Activated CD8-positive, alpha-beta memory T cell treated with anti-CD3 and anti-CD28 coated beads for 1 hour (primary cell): ENCODE measurements around the gene TMEM128.

Source experiments
- DNase-seq, 2 donors: peaks; one replicate each; pipeline ENCODE4 v3.0.0-alpha.2; 2020; ENCODE audit warnings: low read depth in 1 of 2; ENCODE audit errors: extremely low read depth in 1 of 2

Gene TMEM128, protein sequence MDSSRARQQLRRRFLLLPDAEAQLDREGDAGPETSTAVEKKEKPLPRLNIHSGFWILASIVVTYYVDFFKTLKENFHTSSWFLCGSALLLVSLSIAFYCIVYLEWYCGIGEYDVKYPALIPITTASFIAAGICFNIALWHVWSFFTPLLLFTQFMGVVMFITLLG

DNA sequence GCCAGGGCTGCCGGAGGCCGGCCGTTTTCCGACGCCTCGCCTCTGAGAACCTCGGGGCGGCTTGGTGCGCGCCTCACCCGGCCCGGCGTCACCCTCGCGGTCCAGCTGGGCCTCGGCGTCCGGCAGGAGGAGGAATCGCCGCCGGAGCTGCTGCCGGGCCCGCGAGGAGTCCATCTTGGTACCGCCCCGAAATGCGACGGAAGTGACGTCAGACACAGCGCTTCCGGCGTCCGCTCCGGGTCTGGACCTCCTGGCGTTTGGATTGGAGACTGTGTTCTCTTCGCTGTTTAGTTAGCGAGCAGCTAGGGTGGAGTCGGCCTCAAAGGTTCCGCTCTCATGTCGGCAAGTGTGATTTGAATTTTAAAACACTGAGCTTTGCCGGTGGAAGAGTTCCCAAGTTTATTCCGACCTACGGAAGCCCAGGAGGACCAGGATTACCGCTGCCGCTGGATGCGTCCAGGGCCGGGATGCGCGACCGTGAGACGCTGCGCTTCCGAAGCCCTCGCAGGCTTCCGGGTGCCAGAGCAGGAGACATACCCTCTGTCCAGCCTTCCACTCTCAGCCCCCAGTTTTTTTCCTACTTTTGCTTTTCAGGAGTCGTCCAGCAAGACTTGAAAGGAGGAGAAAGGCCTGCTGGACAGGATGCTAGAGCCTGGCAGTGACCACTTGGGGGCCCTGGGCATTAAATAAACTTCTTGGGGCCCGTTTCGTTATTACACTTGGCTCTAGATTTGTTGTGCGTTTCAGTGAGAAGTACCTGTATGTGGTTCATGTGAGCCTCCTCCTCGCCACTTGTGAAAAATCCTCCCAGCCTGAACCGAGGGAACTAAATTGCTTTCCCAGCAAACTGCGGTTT is at the start of gene TMEM128:
Gene TMEM128, minus strand, starts transcription at position 195 of the 856 bp plus-strand sequence. Its CDS starts 21 bp downstream, at position 174.
- DNase-seq: peak; percentile 80 to 83

DNA sequence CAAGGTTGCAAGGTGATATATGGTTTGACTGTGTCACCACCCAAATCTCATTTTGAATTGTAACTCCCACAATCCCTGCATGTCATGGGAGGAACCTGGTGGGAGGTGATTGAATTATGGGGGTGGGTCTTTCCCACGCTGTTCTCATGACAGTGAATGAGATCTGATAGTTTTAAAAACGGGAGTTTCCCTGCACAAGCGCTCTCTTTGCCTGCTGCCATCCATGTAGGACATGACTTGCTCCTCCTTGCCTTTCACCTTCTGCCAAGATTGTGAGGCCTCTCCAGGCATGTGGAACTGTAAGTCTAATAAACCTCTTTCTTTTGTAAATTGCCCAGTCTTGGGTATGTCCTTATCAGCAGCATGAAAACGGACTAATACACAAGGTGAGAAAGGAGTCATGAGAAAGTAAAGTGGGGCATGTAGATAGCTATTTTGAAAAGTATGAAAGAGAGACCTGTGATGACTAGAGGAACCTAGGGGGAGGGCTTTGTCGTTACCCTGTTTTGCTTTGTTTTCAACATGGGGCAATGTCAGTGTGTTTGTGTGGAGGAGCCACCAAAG is 48.3 kb upstream of the TMEM128 start:
- no peak for DNase-seq

DNA sequence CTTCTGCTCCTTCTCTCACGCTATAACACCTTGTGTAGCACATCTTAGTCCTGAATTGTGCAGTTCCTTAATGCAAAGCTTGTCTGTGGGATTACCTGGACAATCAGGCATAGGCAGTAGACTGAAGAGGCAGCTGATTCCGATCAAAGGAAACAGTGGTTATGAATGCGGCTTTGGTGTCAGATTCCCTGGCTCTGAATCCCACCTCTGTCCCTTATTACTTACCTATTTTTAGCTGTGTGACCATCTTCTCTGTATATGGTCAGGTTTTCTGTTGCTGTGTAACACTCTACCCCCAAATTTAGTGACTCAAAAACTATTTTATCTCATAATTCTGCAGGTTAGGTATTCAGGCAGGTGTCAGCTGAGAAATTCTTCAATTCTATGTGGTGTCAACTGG is 45.3 kb upstream of the TMEM128 start:
- DNase-seq: no peak

DNA sequence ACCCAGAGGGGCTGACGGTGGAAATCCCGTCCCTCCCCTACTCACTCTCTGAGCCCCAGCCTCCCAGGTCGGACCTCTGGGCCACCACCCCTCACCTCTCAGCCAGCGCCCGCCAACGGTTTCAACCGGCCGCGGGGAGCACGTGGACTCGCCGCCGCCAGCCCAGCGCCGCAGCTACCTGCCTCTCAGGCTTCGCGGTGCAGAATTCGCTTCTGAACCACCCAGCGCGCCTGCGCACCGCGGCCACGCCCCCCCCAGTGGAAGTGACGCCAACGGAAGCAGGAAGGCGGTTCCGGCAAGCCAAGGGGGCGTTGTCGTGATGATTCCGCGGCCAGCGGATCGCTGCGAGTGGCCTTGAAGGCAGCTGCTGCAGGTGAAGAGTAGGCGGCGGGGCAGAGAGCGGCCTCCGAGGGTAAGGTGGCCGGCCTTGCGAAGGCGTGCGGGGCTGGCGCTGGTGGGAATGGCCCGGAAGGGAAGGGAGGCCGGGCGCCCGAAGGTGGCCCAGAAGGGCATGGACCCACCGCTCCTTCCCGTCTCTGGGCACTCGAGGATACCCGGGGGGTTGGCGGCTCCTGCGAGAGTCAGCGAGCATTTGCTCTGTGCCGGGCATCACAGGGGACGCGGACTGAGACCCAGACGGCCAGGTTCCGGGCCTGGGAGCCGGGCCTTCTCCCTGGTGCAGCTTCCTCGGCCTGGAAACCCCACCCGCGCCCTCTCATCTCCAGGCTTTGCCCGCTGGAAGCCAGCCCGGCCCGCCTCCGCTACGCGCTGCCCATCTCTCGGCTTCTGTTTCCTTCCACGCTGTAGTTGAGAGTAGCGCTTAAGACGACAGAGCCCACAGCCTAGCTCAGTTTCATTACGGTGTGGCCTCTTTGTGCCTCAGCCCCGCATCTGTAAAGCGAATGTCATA is 42.2 kb upstream of the TMEM128 start, which contains the start of the genes LYAR and ZBTB49:
Gene LYAR, minus strand, starts transcription at position 214 of the 910 bp plus-strand sequence. CDS start 6,412 bp downstream, outside the sequence.
Gene ZBTB49, plus strand, starts transcription at position 311 of the 910 bp plus-strand sequence. CDS start 9,695 bp downstream, outside the sequence.
- peak; percentile 87 to 97 for DNase-seq

DNA sequence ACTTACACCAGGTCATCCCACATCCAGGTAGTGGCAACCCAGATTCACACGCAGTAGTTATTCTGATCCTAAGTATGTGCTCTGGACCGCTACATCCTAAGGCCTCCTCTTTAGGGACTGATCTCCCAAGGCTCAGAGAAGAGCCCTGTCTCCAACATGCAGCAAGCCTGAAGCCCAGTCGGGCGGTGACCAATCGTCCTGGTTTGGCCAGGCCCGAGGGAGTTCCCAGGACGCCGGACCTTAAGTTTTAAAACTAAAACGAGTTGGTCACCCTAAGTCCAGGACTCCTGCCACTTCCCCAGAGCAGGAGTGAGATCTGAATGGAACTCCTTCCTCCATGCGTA is 41.5 kb upstream of the TMEM128 start:
- DNase-seq: no peak

DNA sequence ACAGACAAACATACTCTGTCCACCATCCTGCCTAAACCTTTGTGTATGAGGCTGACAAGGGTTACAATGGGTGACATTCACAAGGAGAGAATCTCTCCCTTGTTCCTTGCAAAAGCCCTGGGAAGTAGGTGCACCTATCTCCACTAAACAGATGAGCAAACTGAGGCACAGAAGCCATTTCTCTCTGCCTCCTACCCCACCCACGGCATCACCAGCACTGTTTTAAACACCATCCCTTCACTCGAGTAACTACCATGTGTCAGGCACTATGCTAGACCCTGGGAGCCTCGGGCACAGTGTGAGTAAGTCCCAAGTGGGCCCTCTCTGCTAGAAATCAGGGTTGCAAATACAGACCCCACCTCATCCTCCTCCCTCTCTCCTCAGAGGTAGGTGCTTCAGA is 41.0 kb upstream of the TMEM128 start:
- DNase-seq: no peak

DNA sequence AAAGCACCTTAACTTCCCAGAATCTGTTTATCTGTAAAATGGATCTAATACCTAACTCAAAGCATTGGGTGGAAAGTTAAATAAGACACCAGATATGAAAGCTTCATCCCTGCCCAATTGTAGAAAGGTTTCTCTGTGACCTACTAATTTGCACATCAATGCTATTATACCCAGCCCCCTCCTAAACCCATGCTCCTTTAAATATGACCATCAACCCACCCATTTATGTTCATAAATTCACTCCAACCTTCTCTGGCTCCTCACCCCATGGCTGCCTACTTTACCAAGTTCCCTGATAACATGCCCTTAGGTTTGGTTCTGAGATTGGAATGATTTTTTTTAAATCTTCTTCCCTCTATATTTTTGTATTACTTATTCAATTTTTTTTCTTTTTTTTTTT is 40.1 kb upstream of the TMEM128 start:
- DNase-seq: no peak

DNA sequence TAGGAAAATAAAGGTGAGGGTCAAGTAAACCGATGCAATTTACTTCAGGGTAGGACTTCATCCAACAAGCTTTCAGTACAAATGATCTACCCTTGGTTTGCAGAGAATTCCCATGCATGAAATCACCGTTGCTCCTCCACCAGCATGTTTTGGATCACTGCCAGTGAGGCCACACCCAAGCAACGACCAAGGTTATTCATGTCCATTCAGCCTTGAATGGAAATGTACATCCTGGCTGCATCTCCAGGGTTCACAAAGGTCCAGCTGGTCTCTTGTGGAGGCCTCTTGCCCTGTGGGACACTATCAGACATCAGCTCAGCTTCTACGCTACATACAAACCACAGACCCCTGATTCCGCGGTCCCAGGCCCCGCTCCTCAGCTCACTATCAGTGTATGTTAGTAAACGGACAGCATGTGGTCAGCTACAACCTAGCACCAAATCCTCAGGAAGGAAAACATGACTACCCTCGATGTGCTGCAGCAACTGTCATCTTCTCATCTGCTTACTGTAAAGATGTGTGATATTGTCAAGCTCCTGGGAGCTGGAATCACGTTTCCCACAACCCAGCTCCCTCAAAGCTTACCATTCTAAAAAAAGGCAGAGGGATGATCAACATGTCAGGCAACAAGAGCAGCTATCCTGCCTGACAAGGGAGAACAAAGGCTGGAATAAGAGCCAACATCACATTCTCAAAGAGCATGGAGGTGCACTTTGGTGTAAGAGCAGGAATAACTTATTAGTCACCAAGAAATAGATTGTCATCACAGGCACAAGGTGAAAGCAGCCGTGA is 37.0 kb upstream of the TMEM128 start:
- DNase-seq: no peak

DNA sequence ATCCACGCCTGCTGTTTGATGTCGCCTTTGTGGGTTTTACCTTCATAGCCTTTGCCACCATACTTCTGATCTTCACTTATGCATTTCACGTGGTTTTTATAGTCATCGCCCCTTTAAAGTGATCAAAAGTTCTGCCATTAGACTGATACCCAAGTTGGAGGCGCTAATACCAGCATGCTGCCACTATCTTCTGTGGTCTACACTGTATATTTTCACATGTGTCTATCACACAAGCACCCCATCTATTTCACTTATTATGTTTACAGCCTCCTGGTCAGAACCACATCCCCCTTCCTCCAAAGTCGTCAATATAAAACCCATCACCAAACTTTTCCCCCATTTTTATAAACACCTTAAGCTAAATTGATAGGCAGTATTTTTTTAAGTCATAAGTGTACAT is 33.8 kb upstream of the TMEM128 start:
- DNase-seq: no peak

DNA sequence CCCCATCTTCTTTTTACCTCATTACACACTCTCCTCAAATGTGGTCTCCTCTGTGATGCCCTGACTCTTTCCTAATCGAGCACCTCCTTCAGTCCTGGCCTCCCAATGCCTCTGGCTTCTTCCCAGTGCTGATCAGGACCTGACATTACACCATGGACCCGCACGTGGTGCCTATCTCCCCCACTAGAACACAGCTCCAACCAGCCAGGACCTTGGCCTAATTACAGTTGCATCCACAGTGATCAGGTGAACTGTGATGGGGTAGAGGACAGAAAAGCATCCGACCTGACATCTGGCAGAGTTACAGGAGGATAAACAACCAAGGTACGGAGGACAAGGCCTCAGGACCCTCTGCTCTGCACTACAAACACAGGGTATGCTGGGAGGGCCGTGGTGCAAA is 29.5 kb upstream of the TMEM128 start:
- no peak for DNase-seq

DNA sequence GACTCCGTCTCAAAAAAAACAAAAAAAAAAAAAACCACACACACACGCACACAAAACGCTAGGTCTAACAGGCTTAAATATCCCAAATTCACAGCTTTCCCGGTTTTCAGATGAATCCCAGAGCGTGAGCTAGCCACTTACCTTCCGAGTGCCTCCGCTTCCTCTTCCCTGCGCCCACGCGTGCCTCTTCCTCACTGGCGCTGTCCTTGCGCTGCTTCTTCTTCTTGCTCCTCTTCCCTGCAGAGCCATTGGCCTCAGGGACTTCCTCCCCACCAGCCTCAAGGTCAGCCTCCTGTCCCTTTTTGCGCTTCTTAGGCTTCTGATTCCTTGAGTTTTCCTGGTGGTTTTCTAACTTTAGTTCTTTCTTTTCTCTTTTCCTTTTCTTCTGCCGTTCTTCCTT is 26.2 kb upstream of the TMEM128 start:
- no peak for DNase-seq

DNA sequence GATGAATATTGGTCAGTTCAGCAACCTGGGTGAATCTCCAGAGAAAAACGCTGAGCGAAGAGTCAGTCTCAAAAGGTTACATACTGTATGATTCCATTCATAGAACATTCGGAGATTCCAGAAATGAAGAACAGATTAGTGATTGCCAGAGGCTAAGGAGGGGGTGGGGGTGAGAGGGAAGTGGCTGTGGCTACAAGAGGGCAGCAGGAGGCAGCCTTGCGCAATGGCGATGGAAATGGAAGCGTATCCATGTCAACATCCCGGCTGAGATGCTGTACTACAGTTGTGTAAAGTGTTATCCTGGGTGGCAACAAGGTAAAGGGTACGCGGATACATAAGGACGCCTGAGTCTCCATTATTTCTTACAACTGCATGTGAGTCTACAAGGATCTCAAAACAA is 23.9 kb upstream of the TMEM128 start:
- DNase-seq: no peak

DNA sequence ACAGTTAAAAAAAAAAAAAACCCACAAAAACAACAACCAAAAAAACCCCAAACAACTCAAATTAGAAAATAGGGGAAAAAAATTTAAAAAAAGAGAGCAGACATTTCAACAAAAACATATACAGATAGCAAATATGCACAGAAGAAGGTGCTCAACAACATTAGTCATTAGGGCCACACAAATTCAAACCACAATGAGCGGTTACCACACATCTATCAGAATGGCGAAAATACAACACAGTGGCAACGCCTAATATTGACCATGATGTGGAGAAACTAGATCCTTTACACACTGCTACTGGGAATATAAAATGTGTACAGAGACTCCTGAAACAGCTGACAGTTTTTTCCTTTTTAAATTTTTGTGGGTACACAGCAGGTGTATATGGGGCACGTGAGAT is 22.5 kb upstream of the TMEM128 start:
- no peak for DNase-seq

DNA sequence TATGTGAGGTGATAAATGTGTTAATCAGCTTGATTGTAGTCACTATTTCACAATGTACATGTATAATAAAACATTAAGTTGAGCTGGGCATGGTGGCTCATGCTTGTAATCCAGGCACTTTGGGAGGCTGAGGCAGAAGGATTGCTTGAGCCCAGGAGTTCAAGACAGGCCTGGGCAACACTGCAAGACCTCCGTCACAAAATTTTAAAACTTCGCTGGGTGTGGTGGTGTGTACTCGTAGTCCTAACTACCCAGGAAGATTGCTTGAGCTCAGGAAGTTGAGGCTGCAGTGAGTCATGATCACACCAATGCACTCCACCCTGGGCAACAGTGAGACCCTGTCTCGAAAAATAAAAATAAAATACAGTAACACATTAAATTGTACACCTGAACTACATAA is 21.8 kb upstream of the TMEM128 start:
- no peak for DNase-seq

DNA sequence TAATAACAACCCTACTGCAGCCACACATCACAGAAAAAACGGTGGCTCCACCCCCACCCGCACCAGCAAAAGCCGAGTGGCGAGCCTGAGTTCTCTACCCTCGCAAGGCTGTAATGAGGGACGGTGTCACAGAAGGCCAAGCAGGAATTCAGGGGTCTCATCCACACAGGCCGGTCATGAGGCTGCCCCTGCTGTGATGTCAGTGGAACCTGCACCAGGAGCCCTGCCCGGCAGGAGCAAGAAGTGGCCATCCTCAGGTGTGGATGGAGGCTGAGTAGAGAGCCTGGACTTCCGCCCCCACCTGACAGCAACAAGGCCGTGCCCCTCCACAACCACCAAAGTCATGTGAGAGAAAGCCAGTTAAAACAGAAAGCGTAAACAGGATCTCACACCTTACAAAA is 21.3 kb upstream of the TMEM128 start:
- peak in 1 of 2 donors; percentile 9 for DNase-seq

DNA sequence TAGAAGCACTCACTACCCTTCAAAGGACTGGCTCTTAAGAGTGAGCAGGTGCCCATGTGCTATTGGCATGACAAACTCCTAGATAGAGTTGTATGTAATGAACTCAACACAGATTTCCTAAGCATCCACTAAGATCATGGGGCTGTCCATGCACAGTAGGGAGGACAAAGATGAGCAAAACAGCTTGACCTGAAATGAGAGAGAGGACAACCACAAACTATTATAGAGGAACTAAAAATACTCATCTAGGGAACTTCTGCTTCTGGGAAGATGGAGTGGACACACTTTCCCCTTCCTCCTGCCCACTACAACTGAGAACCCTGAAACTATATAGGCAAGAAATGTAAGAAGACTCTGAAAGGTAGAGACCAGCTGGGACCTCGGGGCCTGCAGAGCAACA is 20.8 kb upstream of the TMEM128 start:
- DNase-seq: no peak

DNA sequence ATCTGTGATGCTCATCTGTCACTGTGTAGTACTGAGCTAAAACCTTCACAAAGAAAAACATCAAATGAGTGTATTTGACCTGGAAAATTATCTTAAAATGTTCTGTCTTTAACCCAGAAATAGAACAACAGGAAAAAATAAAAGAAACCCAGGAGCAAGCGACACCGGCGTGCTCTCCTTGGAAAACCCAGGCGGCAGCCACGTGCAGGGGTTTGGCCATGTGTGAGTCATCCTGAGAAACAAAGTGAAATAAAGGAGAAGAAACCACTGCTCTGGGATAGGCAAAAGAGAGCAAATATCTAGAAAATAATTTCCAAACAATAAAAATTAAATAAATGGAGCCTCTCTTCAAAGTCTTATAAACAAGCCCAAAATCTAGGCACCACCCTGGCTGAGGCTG is 20.0 kb upstream of the TMEM128 start:
- DNase-seq: no peak

DNA sequence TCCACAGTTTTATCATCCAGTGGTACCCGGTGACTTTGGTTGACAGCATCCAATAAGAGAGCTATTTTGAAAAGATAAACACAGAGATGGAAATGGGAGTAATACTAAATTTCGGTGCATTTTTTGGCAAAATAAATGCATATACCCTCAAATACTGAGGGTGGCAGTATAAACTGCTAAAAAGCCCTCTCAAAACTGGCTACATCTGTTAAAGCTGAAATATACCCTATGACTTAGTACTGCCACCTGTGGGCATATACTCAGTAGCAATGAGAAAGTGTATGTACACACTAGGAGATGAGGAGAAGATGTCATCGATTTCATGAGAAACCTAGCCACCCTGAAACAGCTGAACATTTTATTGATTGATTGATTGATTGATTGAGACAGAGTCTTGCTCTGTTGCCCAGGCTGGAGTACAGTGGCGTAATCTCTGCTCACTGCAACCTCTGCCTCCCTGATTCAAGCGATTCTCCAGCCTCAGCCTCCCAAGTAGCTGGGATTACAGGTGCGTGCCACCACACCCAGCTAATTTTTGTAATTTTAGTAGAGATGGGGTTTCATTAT is 12.2 kb upstream of the TMEM128 start:
- DNase-seq: no peak

DNA sequence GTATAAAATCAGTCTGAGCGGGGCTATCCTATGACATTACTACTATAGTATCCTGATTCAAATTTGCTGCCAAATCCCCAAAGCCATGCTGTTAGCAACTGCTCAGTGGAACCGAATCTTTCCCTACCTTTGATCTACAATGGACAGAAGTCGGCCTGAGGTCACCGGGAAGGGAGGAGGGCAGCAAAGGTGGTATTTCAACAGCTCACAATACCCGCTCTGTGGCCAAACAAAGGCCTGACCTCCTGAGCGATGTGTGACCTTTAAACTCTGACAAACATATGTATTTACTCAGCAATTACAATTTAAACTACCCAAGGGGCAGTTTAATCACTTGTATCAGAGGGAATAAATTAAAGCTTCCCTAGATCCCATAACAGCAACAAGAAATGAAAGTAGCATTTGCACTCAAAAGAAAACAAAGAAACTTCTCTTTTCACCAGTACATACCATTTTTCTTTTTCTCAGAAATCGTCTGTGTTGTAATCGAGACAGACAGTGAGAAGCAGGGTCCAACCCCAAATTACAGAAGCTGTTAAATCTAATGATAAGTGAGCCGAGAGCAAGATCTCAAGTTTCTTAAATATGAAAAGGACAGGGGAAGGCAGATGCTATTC is 11.6 kb upstream of the TMEM128 start:
- no peak for DNase-seq
